Measurements from ENCODE around the gene AIDA.
"Not testable (repeated sequence)": the region's sequence is repeated elsewhere in the genome, so short reads cannot be mapped to it uniquely, and the experiment has no call there.

AIDA gene

GRCh38 chr1:222716393-222716792 is 4.1 kb upstream of the AIDA start:
- intact Hi-C loops (cut with DNase I): no loop called here

GRCh38 chr1:222713091-222713961 is 1.0 kb upstream of the AIDA start:
- intact Hi-C loops (cut with DNase I): loop anchor here (2.0 kb wide), 1 partner anchor 69 kb away; no protein-coding TSS in a partner anchor
- peak; percentile 89 to 99 (median 91) for DNase-seq

More at GRCh38 chr1:222716393-222716792, 4.1 kb upstream of the AIDA start:
- DNase-seq: no peak

GRCh38 chr1:222711319-222712252 is 705 bp downstream of the AIDA start:
- DNase-seq: peak in 9 of 10 donors; percentile 29 to 91 (median 35)
- intact Hi-C loops (cut with DNase I): loop anchor here (2.0 kb wide), 2 partner anchors 67 to 91 kb away; no protein-coding TSS in a partner anchor

- intact Hi-C loops (cut with DNase I): loop anchor here (2.0 kb wide), 1 partner anchor 89 kb away; no protein-coding TSS in a partner anchor
- DNase-seq: no peak
Observed at GRCh38 chr1:222709700-222710153, 2.6 kb downstream of the AIDA start.

GRCh38 chr1:222706815-222707214 is 5.5 kb downstream of the AIDA start:
- no peak for DNase-seq
- intact Hi-C loops (cut with DNase I): no loop called here

GRCh38 chr1:222704260-222704659 is 8.0 kb downstream of the AIDA start:
- intact Hi-C loops (cut with DNase I): no loop called here
- DNase-seq: no peak

GRCh38 chr1:222702210-222702609 is 10.1 kb downstream of the AIDA start:
- DNase-seq: no peak
- intact Hi-C loops (cut with DNase I): no loop called here

- intact Hi-C loops (cut with DNase I): no loop called here
- no peak for DNase-seq
Observed at GRCh38 chr1:222697826-222698225, 14.5 kb downstream of the AIDA start.

GRCh38 chr1:222697203-222697602 is 15.1 kb downstream of the AIDA start:
- intact Hi-C loops (cut with DNase I): no loop called here
- DNase-seq: no peak

GRCh38 chr1:222696741-222697140 is 15.6 kb downstream of the AIDA start:
- intact Hi-C loops (cut with DNase I): no loop called here
- DNase-seq: no peak

GRCh38 chr1:222694927-222695326 is 17.4 kb downstream of the AIDA start:
- DNase-seq: no peak
- intact Hi-C loops (cut with DNase I): no loop called here

GRCh38 chr1:222691016-222691415 is 21.3 kb downstream of the AIDA start:
- intact Hi-C loops (cut with DNase I): no loop called here
- DNase-seq: no peak

GRCh38 chr1:222680080-222680479 is 32.2 kb downstream of the AIDA start:
- no peak for DNase-seq
- intact Hi-C loops (cut with DNase I): no loop called here

- intact Hi-C loops (cut with DNase I): no loop called here
- DNase-seq: no peak
Observed at GRCh38 chr1:222670110-222670509, 42.2 kb downstream of the AIDA start.

GRCh38 chr1:222669107-222669506 is 43.2 kb downstream of the AIDA start:
- intact Hi-C loops (cut with DNase I); DNase-seq: not testable (repeated sequence)

GRCh38 chr1:222668184-222668583 is 44.1 kb downstream of the AIDA start:
- DNase-seq; intact Hi-C loops (cut with DNase I): not testable (repeated sequence)

- DNase-seq: no peak
- intact Hi-C loops (cut with DNase I): no loop called here
Observed at GRCh38 chr1:222665964-222666363, 46.3 kb downstream of the AIDA start.

- DNase-seq: no peak
- intact Hi-C loops (cut with DNase I): no loop called here
Observed at GRCh38 chr1:222663431-222663934, 48.8 kb downstream of the AIDA start.

- DNase-seq: no peak
- intact Hi-C loops (cut with DNase I): no loop called here
Observed at GRCh38 chr1:222657899-222658298, 54.4 kb downstream of the AIDA start.

GRCh38 chr1:222656391-222657155 is 55.7 kb downstream of the AIDA start:
- no peak for DNase-seq
- intact Hi-C loops (cut with DNase I): no loop called here
